Testis (tissue), 2 donors: ENCODE data around the gene DMRT2.

Source experiments
- POLR2A ChIP-seq: fragments of 450-650 bp; IDR thresholded peaks from one replicate; pipeline ENCODE4 v1.6.1; 2017; ENCODE audit warnings: antibody characterized with exemption, mild to moderate bottlenecking, moderate library complexity
- TF ChIP-seq, protein P1 (sequence below), 3 experiments: fragments of 450-650 bp in 2 of 3; fragments of 200-600 bp in 1 of 3; sonication (generic) in 1 of 3; IDR thresholded peaks; one replicate each; pipeline ENCODE4 v1.5.1; 2016 to 2019; ENCODE audit warnings: antibody characterized with exemption in 3 of 3, mild to moderate bottlenecking in 2 of 3, moderate library complexity in 1 of 3

- TF ChIP-seq, protein P1, sequence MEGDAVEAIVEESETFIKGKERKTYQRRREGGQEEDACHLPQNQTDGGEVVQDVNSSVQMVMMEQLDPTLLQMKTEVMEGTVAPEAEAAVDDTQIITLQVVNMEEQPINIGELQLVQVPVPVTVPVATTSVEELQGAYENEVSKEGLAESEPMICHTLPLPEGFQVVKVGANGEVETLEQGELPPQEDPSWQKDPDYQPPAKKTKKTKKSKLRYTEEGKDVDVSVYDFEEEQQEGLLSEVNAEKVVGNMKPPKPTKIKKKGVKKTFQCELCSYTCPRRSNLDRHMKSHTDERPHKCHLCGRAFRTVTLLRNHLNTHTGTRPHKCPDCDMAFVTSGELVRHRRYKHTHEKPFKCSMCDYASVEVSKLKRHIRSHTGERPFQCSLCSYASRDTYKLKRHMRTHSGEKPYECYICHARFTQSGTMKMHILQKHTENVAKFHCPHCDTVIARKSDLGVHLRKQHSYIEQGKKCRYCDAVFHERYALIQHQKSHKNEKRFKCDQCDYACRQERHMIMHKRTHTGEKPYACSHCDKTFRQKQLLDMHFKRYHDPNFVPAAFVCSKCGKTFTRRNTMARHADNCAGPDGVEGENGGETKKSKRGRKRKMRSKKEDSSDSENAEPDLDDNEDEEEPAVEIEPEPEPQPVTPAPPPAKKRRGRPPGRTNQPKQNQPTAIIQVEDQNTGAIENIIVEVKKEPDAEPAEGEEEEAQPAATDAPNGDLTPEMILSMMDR (IDR thresholded peaks at IDR 0.05), result no peak
- TF ChIP-seq POLR2A, result no peak
These were observed 3.3 kb upstream of the DMRT2 start for GRCh38 chr9:1046639-1047572.
